Measurements from ENCODE around the gene PRKAR1B.
"Not testable (repeated sequence)": the region's sequence is repeated elsewhere in the genome, so short reads cannot be mapped to it uniquely, and the experiment has no call there.

Gene PRKAR1B

GRCh38 chr7:569071-569855 lies 157.8 kb downstream of the PRKAR1B start:
- no peak for DNase-seq

GRCh38 chr7:568031-568951 lies 158.8 kb downstream of the PRKAR1B start:
- no peak for DNase-seq

- DNase-seq: no peak
Observed at GRCh38 chr7:567305-567883, 159.7 kb downstream of the PRKAR1B start.

- no peak for DNase-seq
Observed at GRCh38 chr7:566100-566499, 161.0 kb downstream of the PRKAR1B start.

- DNase-seq: no peak
Observed at GRCh38 chr7:564176-564865, 162.8 kb downstream of the PRKAR1B start.

GRCh38 chr7:563629-564170 lies 163.4 kb downstream of the PRKAR1B start:
- no peak for DNase-seq

GRCh38 chr7:562789-563628 lies 164.1 kb downstream of the PRKAR1B start:
- DNase-seq: no peak

- DNase-seq: no peak
Observed at GRCh38 chr7:562374-562675, 164.8 kb downstream of the PRKAR1B start.

- no peak for DNase-seq
Observed at GRCh38 chr7:561631-562373, 165.3 kb downstream of the PRKAR1B start.

GRCh38 chr7:560966-561630 lies 166.0 kb downstream of the PRKAR1B start:
- no peak for DNase-seq

- DNase-seq: no peak
Observed at GRCh38 chr7:559396-559705, 167.7 kb downstream of the PRKAR1B start.

- DNase-seq: no peak
Observed at GRCh38 chr7:557558-557881, 169.6 kb downstream of the PRKAR1B start.

- DNase-seq: no peak
Observed at GRCh38 chr7:556837-557557, 170.1 kb downstream of the PRKAR1B start.

GRCh38 chr7:556291-556826 lies 170.7 kb downstream of the PRKAR1B start:
- DNase-seq: no peak

- DNase-seq: no peak
Observed at GRCh38 chr7:555551-556160, 171.4 kb downstream of the PRKAR1B start.

- DNase-seq: no peak
Observed at GRCh38 chr7:553636-554111, 173.4 kb downstream of the PRKAR1B start.

- no peak for DNase-seq
Observed at GRCh38 chr7:552868-553635, 174.0 kb downstream of the PRKAR1B start.

GRCh38 chr7:552151-552867 lies 174.8 kb downstream of the PRKAR1B start:
- DNase-seq: not testable (repeated sequence)
